HL-60/S4 treated with phorbol 12-myristate 13-acetate at 8.2 ng/mL for 4 days and 3 days (cell line): ENCODE data around the gene ADGRL3.
"Not testable (repeated sequence)": the region's sequence is repeated elsewhere in the genome, so short reads cannot be mapped to it uniquely, and the experiment has no call there.

Experiments
- in situ Hi-C: fragments of 300-500 bp; cut with MboI; formaldehyde crosslinking; loops from 2 replicates; pipeline ENCODE4 v1.15.0; 2022; ENCODE audit warnings: low sequenced_read_pairs

The ADGRL3 gene

DNA sequence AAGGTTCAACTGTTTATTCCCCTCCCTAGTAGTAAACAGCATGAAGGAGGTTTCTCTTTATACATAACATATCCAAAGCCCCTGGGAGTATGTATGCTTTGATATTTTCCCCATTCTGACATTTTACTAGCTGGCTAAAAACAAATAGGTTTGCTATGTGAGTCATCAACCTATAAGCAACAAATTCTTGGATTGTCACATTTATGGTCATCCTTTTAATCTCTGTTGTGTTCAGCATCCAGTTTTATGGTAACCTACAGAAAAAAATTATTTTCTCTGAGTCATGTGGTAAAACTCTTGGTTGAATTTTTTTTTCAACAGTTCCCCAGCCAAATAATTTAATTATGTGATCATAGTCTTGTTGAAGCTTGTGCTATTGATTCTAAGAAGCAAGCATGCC is 734.1 kb downstream of the ADGRL3 start:
- in situ Hi-C loops: no loop called here

GRCh38 chr4:61938250-61938846 is 738.2 kb downstream of the ADGRL3 start:
- in situ Hi-C loops: no loop called here

- in situ Hi-C loops: no loop called here
Observed at GRCh38 chr4:61950625-61951024, 750.5 kb downstream of the ADGRL3 start.

DNA sequence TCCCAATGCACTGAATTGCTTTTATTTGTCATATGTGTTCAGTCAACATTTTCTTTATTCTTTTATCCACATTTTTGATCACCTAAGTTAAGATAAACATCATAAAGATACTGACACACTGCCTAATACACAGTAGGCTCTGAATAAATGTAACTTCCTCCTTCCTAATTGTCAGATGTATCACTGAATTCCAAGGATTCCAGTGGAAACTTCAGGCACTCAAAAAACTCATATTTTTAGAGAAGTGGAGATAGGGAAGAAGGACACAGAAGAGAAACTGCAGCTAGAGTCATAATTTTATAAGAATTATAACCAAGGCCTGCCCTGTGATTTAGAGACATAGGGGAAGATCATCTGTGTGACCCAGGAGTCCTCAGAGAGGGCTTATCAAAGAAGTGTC is 753.3 kb downstream of the ADGRL3 start:
- in situ Hi-C loops: no loop called here

DNA sequence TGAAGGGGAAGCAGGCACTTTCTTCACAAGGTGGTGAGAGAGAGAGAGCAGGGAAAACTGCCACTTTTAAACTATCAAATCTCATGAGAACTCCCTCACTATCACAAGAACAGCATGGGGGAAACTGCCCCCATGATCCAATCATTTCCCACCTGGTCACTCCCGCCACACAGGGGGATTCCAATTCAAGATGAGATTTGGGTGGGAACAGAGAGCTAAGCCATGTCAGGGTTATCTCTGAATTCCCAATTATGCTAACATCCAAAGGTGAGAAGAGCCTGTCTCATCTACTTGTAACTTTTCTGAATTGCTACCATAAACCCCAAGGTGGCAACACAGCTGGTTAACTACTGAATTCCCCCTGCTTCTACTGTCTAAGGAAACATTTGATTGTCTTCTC is 758.5 kb downstream of the ADGRL3 start:
- in situ Hi-C loops: no loop called here

DNA sequence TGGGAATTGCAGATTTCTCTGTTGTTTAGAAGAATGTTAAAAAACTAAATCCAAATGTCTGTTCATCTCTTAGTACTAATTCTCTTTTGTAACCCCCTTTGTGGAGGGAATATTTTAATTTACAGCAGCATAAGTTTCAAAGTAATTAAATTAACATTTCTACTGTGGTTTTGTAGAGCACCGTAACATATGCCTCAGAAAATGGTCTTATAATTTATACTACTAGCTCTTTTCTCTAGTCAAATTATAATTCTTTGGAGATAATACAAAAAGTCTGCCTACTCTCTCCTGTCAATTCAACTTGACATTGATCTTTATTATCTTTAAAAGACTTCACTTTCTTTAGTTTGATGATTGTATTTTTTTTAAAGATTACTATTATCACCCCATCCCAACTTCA is 759.0 kb downstream of the ADGRL3 start:
- in situ Hi-C loops: no loop called here

- in situ Hi-C loops: no loop called here
Observed at GRCh38 chr4:61984260-61984909, 784.3 kb downstream of the ADGRL3 start.

- in situ Hi-C loops: no loop called here
Observed at GRCh38 chr4:61985426-61985825, 785.3 kb downstream of the ADGRL3 start.

DNA sequence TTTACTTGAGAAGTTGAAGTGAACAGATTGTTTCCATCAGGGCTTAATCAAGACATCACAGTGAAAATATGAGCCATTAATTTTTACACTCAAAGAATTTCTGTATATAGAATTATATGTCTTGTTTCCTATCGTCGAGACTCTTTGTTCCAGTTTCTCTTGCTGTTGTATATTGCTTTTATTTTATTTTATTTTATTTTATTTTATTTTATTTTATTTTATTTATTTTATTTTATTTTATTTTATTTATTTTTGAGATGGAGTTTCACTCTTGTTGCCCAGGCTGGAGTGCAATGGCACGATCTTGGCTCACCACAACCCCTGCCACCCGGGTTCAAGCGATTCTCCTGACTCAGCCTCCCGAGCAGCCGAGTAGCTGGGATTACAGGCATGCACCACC is 786.8 kb downstream of the ADGRL3 start:
- in situ Hi-C loops: not testable (repeated sequence)

- in situ Hi-C loops: no loop called here
Observed at GRCh38 chr4:61992351-61992750, 792.2 kb downstream of the ADGRL3 start.

GRCh38 chr4:61994036-61994435 is 793.9 kb downstream of the ADGRL3 start:
- in situ Hi-C loops: no loop called here

DNA sequence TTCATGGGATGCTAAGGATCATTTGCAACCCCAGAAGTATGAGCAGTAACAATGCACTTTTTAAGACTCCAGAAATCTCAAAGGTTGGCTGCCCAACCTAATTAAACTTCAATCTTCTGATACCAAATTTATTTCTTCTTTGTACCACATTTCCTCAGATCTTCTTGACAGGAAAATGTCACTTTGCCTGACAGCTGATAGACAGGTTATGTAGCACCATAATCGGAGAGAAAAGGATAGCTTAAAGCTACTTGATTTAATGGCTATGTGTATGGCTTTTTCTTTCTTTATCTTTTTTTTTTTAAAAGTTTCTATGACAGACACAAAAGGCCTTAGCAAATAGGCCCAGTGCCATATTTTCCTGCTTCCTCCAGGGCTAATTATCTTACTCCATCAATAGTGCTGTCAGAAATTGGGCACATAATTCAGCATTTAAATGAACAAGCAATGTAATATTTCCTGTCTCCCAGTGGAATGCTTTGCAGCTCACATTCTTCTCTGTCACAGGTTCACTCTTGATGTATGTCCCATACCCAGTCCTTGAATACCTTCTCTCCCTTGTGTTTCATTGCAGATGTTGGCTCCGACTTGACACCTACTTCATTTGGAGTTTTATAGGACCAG is 795.7 kb downstream of the ADGRL3 start:
- in situ Hi-C loops: no loop called here

- in situ Hi-C loops: no loop called here
Observed at GRCh38 chr4:61996943-61997342, 796.8 kb downstream of the ADGRL3 start.

GRCh38 chr4:61997831-61998230 is 797.7 kb downstream of the ADGRL3 start:
- in situ Hi-C loops: no loop called here

DNA sequence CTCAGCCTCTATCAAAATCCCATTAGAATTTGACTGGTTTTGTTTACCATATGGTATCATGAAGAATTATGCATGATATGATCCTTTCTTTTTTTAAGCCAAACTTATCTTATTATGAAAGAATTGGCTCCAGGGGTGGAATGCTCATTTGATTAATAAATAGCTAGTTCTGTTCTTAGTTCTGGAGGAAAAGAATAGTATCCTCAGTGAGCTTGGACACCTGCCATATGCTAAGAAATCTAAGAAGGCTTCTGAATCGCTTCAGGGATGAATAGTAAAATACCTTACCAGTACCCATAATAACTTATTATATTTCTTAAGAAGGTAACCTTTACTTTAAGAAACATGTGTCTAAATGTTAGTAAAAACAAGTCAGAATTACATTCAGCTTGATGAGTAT is 803.6 kb downstream of the ADGRL3 start:
- in situ Hi-C loops: no loop called here

DNA sequence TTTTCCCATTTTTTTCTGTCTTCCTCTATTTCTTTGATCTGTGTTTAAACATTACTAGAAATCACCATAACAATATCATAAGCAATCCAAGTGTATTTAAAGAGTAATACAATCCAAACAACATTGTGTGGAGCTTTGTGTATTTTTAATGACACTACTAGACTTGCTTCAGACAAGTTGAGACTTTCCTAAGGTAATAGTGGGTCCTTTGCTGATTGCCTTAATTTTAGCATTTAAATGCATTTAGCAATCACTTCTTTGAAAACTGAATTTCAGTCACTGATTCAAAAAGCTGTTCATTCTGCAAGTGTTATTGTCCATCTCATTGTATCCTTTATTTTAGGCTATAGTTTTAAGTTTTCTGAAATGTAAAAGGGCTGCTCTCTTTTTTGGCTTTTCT is 804.8 kb downstream of the ADGRL3 start:
- in situ Hi-C loops: no loop called here

DNA sequence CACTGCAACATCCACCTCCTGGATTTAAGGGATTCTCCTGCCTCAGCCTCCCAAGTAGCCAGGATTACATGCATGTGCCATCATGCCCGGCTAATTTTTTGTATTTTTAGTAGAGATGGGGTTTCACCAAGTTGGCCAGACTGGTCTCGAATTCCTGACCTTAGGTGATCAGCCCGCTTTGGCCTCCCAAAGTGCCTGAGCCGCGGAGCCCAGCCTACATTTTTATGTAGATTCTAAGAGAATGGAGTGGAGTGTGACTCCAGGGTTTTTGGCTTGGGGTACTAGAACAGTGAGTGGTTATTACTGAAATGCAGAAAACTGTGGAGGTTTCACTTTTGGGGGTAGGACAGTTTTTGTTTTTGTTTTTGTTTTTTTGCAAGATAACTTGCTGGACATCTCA is 806.0 kb downstream of the ADGRL3 start:
- in situ Hi-C loops: no loop called here

DNA sequence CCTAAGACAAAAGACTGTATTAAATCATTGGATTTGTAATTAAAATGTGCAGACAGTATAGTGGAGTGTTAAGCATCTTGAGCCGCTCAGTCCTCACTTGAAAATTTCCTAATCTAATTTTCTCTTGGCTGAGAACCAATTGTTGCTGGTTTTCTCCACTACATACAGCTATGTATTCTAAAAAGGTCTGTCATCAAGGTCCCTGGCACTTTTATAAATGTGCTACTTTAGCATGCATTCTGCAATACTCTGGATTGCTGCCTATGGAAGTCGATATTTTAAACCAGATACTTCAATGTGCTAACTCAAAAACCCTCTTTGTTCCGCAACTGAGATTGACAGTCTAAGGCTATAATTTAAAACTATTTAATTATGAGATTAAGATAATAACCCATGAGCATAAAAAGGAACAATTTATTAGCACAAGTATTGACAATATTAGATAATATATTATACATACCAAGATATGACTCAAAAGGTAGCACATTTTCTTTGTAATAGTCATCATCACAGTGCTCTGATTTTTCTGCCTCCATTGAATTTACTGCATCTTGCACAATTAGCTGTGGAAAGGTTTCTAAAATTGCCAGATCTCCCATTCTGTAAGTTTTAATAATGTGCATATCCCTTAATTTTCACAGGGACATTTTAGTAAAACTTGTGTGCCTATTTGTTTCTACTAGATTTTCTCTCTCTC is 815.1 kb downstream of the ADGRL3 start:
- in situ Hi-C loops: no loop called here

- in situ Hi-C loops: no loop called here
Observed at GRCh38 chr4:62018537-62018936, 818.4 kb downstream of the ADGRL3 start.

- in situ Hi-C loops: no loop called here
Observed at GRCh38 chr4:62023633-62024032, 823.5 kb downstream of the ADGRL3 start.

DNA sequence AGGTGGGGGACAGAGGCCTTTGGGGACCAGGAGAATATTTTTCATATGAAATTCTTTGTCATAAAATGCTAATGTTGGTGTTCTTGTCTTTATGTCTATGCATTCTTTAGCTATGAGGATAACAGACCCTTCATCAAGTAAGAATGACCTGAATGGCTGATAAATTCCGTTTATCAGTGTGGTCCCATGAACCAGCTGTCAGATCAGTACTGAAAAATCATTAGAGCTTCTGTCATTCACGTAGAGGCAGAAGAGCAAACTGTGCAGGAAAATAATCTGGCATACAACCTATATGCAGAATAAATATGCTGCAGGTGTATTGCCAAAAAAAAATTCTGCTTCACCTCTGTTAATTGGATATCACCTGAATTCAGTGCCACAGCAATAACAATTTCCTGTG is 828.6 kb downstream of the ADGRL3 start:
- in situ Hi-C loops: no loop called here

- in situ Hi-C loops: no loop called here
Observed at GRCh38 chr4:62030958-62031357, 830.8 kb downstream of the ADGRL3 start.
